A549 (cell line): ENCODE measurements around the gene ACTA2. TPM values are rescaled to one million over a fixed set of nuclear protein-coding genes. Genes with fewer than 3 reads are reported as not detected.

Experiments used
- ATAC-seq, 2 experiments: fragments of 200-7000 bp in 1 of 2; fragments of >200 bp in 1 of 2; cut with Nextera tagmentation in 1 of 2; cut with Tn5 transposase in 1 of 2; 3 replicates each; pipeline versions ENCODE4 v1.8.0 to v1.9.1; 2018 to 2020; ENCODE audit warnings: mild to moderate bottlenecking in 1 of 2, moderate library complexity in 1 of 2
- CTCF ChIA-PET: fragments of 300-600 bp; sonication (Branson Sonifier 250); formaldehyde crosslinking; extraction: SDS; loops from one replicate; lab custom pipeline; 2021; ENCODE audit warnings: antibody characterized with exemption, inconsistent platforms; lab: Yijun Ruan, JAX
- POLR2A ChIA-PET: fragments of 350-600 bp; formaldehyde crosslinking; extraction: SDS; loops from one replicate; lab custom pipeline; 2021; ENCODE audit warnings: antibody characterized with exemption, inconsistent platforms; lab: Yijun Ruan, JAX
- DNase-seq, 2 experiments: peaks; one replicate each; pipeline versions ENCODE4 v3.0.0 to v3.0.0-alpha.2; 2011 to 2016; ENCODE audit warnings: low read depth in 1 of 2, low spot score in 1 of 2
- FAIRE-seq: peaks from 2 replicates; lab custom pipeline; 2011; peaks lifted over from hg19 to GRCh38; lab: Jason Lieb, UNC
- H3K27ac ChIP-seq, 2 experiments: fragments of >200 bp; sonication (Bioruptor Twin); formaldehyde crosslinking; 3 replicates each; pipeline ENCODE4 v1.5.1; 2016 to 2017
- H3K4me1 ChIP-seq: fragments of >200 bp; sonication (Bioruptor Twin); formaldehyde crosslinking; 3 replicates; pipeline ENCODE4 v1.6.1; 2016
- H3K4me2 ChIP-seq: fragments of >200 bp; sonication (Bioruptor Twin); formaldehyde crosslinking; 3 replicates; pipeline ENCODE4 v1.6.1; 2016
- H3K4me3 ChIP-seq: fragments of >200 bp; sonication (Bioruptor Twin); formaldehyde crosslinking; 3 replicates; pipeline ENCODE4 v1.5.1; 2016
- H3K9me3 ChIP-seq: fragments of >200 bp; sonication (Bioruptor Twin); formaldehyde crosslinking; 3 replicates; pipeline ENCODE4 v1.6.1; 2016
- CBX8 ChIP-seq: fragments of 200-600 bp; sonication (generic); IDR thresholded peaks from 2 replicates; pipeline ENCODE4 v1.6.1; 2016
- CHD2 ChIP-seq: fragments of 150-350 bp; IDR thresholded peaks from 2 replicates; pipeline ENCODE4 v1.6.1; 2014; ENCODE audit warnings: low read length; ENCODE audit not compliant: partially characterized antibody
- CHD4 ChIP-seq: fragments of 200-600 bp; sonication (generic); IDR thresholded peaks from 2 replicates; pipeline ENCODE4 v1.6.1; 2016; ENCODE audit warnings: antibody characterized with exemption, mild to moderate bottlenecking, borderline replicate concordance
- ESRRA ChIP-seq: fragments of 150-350 bp; IDR thresholded peaks from 2 replicates; pipeline ENCODE4 v1.6.1; 2014; ENCODE audit warnings: mild to moderate bottlenecking, low read length, borderline replicate concordance
- FOSB ChIP-seq: fragments of 250-450 bp; sonication (Bioruptor Pico); IDR thresholded peaks from 2 replicates; pipeline ENCODE4 v1.5.0; 2020; ENCODE audit warnings: mild to moderate bottlenecking, moderate library complexity
- HOXB13 ChIP-seq: fragments of 250-450 bp; sonication (Bioruptor Pico); IDR thresholded peaks from 2 replicates; pipeline ENCODE4 v1.5.0; 2020; ENCODE audit warnings: low read depth, mild to moderate bottlenecking, moderate library complexity
- JUNB ChIP-seq: fragments of >200 bp; sonication (Bioruptor Twin); formaldehyde crosslinking; IDR thresholded peaks from 2 replicates; pipeline ENCODE4 v1.6.1; 2016
- KDM1A ChIP-seq: fragments of 200-600 bp; sonication (generic); IDR thresholded peaks from 2 replicates; pipeline ENCODE4 v1.6.1; 2016; ENCODE audit warnings: low read depth, mild to moderate bottlenecking
- KDM5A ChIP-seq: fragments of 200-600 bp; sonication (generic); IDR thresholded peaks from 2 replicates; pipeline ENCODE4 v1.6.1; 2016; ENCODE audit warnings: antibody characterized with exemption, mild to moderate bottlenecking
- MAFK ChIP-seq: fragments of 450-650 bp; IDR thresholded peaks from 2 replicates; pipeline ENCODE4 v1.6.1; 2014; ENCODE audit not compliant: partially characterized antibody
- MAX ChIP-seq: IDR thresholded peaks from 2 replicates; pipeline ENCODE4 v1.6.1; 2012
- NPAS2 ChIP-seq: fragments of 250-450 bp; sonication (Bioruptor Pico); IDR thresholded peaks from 2 replicates; pipeline ENCODE4 v1.8.0; 2022; ENCODE audit warnings: mild to moderate bottlenecking, moderate library complexity, borderline replicate concordance
- NR3C1 ChIP-seq: fragments of >200 bp; sonication (Bioruptor Twin); formaldehyde crosslinking; IDR thresholded peaks from 3 replicates; pipeline ENCODE4 v1.6.1; 2017
- POLR2A ChIP-seq: IDR thresholded peaks from 2 replicates; pipeline ENCODE4 v1.6.1; 2012; ENCODE audit warnings: mild to moderate bottlenecking, low read length
- POLR2AphosphoS2 ChIP-seq: conservative IDR thresholded peaks from 2 replicates; pipeline ENCODE4 v1.6.1; 2012; ENCODE audit warnings: low read length, improper control_type of control experiment, inconsistent platforms
- RARB ChIP-seq: fragments of 250-450 bp; sonication (Bioruptor Pico); IDR thresholded peaks from 2 replicates; pipeline ENCODE4 v1.8.0; 2021; ENCODE audit warnings: mild to moderate bottlenecking, moderate library complexity
- REST ChIP-seq: fragments of 200-600 bp; sonication (generic); IDR thresholded peaks from 2 replicates; pipeline ENCODE4 v1.6.1; 2016; ENCODE audit warnings: antibody characterized with exemption, mild to moderate bottlenecking, moderate library complexity
- RFX5 ChIP-seq: fragments of 450-650 bp; IDR thresholded peaks from 2 replicates; pipeline ENCODE4 v1.7.1; 2014; ENCODE audit warnings: antibody characterized with exemption, mild to moderate bottlenecking, moderate library complexity
- RNF2 ChIP-seq: fragments of 200-600 bp; sonication (generic); IDR thresholded peaks from 2 replicates; pipeline ENCODE4 v1.6.1; 2016; ENCODE audit warnings: low read depth, mild to moderate bottlenecking, antibody characterized with exemption, moderate library complexity, borderline replicate concordance
- ZC3H11A ChIP-seq: fragments of 450-650 bp; IDR thresholded peaks from 2 replicates; pipeline ENCODE4 v1.6.1; 2014; ENCODE audit warnings: antibody characterized with exemption, mild to moderate bottlenecking
- ZSCAN20 ChIP-seq: fragments of 250-450 bp; sonication (Bioruptor Pico); IDR thresholded peaks from 2 replicates; pipeline ENCODE4 v1.8.0; 2022; ENCODE audit warnings: mild to moderate bottlenecking, moderate library complexity
- WGBS: methylation state at CpG from one replicate; pipeline ENCODE4 v1.1.6; 2017; ENCODE audit errors: missing lambda C conversion rate; 5-methylcytosine and 5-hydroxymethylcytosine counted together
- polyA plus RNA-seq, 4 experiments: library from polyadenylated mRNA; depleted of rRNA in 3 of 4; stranded (reverse); fragments of >200 nt; fragmentation: RNase III in 1 of 4; extraction: RNeasy Plus Mini Kit Qiagen cat#74134 plus additional on column Dnase treatment in 1 of 4; gene quantifications; 2 replicates in 3 of 4; 3 replicates in 1 of 4; pipeline ENCODE4 v1.2.3, GENCODE V29; 2011 to 2017
- TF ChIP-seq, protein P1 (sequence below): fragments of 250-450 bp; sonication (Bioruptor Pico); IDR thresholded peaks from 2 replicates; pipeline ENCODE4 v1.5.0; 2021; ENCODE audit warnings: mild to moderate bottlenecking, moderate library complexity, borderline replicate concordance
- TF ChIP-seq, protein P2 (sequence below): IDR thresholded peaks from 2 replicates; pipeline ENCODE4 v1.6.1; 2012; ENCODE audit warnings: low read depth, borderline replicate concordance
- TF ChIP-seq, protein P3 (sequence below): fragments of >200 bp; sonication (Bioruptor Twin); formaldehyde crosslinking; IDR thresholded peaks from 3 replicates; pipeline ENCODE4 v1.6.1; 2016

ACTA2 gene
- polyA plus RNA-seq, 2 of the 4 experiments (the other 2 are of a cell fraction) = 15.0 to 25.9 TPM

- ATAC-seq (no peak), DNase-seq (no peak), FAIRE-seq (no peak)
- TF ChIP-seq KDM1A = no peak
- no peak overlapping the region for H3K4me3 ChIP-seq
- H3K4me2 ChIP-seq = no peak overlapping the region
- CTCF ChIA-PET = interaction anchor here (1.2 kb wide), 1 partner anchor 11 kb away, joined by 5 read pairs; no protein-coding TSS in a partner anchor
- no peaks in the 10 kb centered on the region for H3K4me1 ChIP-seq
- POLR2A ChIA-PET = no interaction called here
- WGBS = 80% methylated on average over 1 of the region's 1 CpG
- H3K27ac ChIP-seq = no peak overlapping the region
- H3K9me3 ChIP-seq = no peaks in the 10 kb centered on the region
Observed at GRCh38 chr10:88960802-88961201, 8.2 kb upstream of the ACTA2 start.

DNA sequence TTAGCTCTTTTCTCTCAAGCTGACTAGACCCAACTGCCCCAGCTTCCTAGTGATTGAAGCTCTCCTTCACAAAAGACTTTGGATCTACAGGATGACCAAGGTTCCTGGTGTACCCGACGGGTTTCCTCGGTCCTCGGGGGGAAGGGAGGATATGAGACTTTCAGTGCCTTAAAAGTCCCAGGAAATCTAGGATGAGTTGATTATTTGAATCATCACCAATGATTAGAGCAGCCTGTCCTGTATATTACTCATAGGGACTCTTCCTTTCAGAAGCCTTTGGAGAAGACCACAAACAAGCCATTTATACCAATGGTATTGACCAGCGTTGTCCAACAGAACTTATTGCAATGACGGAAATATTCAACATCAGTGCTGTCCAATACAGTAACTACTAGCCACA is 6.1 kb upstream of the ACTA2 start:
- no peak for FAIRE-seq

DNA sequence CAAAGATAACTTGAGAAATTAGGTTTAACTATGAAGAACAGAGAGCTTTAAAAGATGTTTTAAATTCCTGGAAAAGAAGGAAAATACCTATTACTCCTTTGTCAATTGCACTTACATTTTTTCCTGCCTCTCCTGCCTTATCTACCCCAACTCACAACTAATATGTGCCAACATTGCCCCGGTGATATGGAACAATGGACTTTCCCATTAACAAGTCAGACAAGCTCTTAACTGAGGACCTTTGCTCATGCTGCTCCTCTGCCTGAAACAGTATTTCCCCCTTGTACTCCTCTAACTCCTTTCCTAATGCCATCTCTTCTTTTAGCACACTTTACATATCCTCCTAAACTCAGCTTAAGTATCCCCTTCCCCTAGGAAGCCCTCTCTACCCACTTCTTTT is 4.8 kb upstream of the ACTA2 start:
- CTCF ChIA-PET = interaction anchor here (1.0 to 1.7 kb wide), 4 partner anchors 9 to 25 kb away, joined by 3 to 5 read pairs (median 4); no protein-coding TSS in a partner anchor
- TF ChIP-seq ZC3H11A = no peak
- TF ChIP-seq JUNB = no peak
- TF ChIP-seq MAX = no peak
- no peak for TF ChIP-seq ZSCAN20 (CRISPR knock-in tag)
- TF ChIP-seq, protein P1, sequence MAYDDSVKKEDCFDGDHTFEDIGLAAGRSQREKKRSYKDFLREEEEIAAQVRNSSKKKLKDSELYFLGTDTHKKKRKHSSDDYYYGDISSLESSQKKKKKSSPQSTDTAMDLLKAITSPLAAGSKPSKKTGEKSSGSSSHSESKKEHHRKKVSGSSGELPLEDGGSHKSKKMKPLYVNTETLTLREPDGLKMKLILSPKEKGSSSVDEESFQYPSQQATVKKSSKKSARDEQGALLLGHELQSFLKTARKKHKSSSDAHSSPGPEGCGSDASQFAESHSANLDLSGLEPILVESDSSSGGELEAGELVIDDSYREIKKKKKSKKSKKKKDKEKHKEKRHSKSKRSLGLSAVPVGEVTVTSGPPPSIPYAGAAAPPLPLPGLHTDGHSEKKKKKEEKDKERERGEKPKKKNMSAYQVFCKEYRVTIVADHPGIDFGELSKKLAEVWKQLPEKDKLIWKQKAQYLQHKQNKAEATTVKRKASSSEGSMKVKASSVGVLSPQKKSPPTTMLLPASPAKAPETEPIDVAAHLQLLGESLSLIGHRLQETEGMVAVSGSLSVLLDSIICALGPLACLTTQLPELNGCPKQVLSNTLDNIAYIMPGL (CRISPR knock-in tag) = no peak
- no peak for TF ChIP-seq RFX5
- TF ChIP-seq NR3C1 = no peak
- no peak for TF ChIP-seq MAFK
- no peak for TF ChIP-seq RARB
- TF ChIP-seq KDM5A = no peak
- TF ChIP-seq CHD4 = no peak
- TF ChIP-seq HOXB13 = no peak
- TF ChIP-seq FOSB (CRISPR knock-in tag) = no peak
- POLR2A ChIA-PET = no interaction called here
- Histone ChIP-seq H3K4me1 (no peaks in the 10 kb centered on the region), H3K27ac (no peak overlapping the region), H3K9me3 (no peaks in the 10 kb centered on the region), H3K4me2 (no peak overlapping the region), H3K4me3 (no peak overlapping the region)
- FAIRE-seq (no peak), ATAC-seq (no peak), DNase-seq (no peak)
- 63% methylated on average over 1 of the region's 1 CpG for WGBS

More for the DNA sequence above, 6.1 kb upstream of the ACTA2 start:
- H3K4me2 ChIP-seq = no peak overlapping the region
- no peaks in the 10 kb centered on the region for H3K4me1 ChIP-seq
- ChIA-PET POLR2A (no interaction called here), CTCF (interaction anchor here (1.3 to 1.7 kb wide), 2 partner anchors 8 to 10 kb away, joined by 3 to 5 read pairs; no protein-coding TSS in a partner anchor)
- WGBS = 91% methylated on average over 6 of the region's 6 CpGs
- no peak overlapping the region for H3K4me3 ChIP-seq
- H3K27ac ChIP-seq = no peak overlapping the region
- H3K9me3 ChIP-seq = no peaks in the 10 kb centered on the region
- no peak for DNase-seq
- no peak for ATAC-seq
- TF ChIP-seq CBX8 (no peak), NR3C1 (no peak), POLR2A (no peak), JUNB (no peak), CHD4 (no peak)

GRCh38 chr10:88954458-88955083 is 2.0 kb upstream of the ACTA2 start:
- no peaks in the 10 kb centered on the region for H3K4me1 ChIP-seq
- no peak for ATAC-seq
- no peak for TF ChIP-seq POLR2AphosphoS2
- no peak for TF ChIP-seq RNF2
- TF ChIP-seq, protein P2, sequence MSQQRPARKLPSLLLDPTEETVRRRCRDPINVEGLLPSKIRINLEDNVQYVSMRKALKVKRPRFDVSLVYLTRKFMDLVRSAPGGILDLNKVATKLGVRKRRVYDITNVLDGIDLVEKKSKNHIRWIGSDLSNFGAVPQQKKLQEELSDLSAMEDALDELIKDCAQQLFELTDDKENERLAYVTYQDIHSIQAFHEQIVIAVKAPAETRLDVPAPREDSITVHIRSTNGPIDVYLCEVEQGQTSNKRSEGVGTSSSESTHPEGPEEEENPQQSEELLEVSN = no peak
- no peak for TF ChIP-seq JUNB
- TF ChIP-seq, protein P3, sequence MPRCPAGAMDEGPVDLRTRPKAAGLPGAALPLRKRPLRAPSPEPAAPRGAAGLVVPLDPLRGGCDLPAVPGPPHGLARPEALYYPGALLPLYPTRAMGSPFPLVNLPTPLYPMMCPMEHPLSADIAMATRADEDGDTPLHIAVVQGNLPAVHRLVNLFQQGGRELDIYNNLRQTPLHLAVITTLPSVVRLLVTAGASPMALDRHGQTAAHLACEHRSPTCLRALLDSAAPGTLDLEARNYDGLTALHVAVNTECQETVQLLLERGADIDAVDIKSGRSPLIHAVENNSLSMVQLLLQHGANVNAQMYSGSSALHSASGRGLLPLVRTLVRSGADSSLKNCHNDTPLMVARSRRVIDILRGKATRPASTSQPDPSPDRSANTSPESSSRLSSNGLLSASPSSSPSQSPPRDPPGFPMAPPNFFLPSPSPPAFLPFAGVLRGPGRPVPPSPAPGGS = no peak
- no peak for TF ChIP-seq ESRRA
- no peak for TF ChIP-seq CHD2
- no peak for TF ChIP-seq REST
- no peak for TF ChIP-seq NPAS2

More at GRCh38 chr10:88954458-88955083, 2.0 kb upstream of the ACTA2 start:
- Histone ChIP-seq H3K4me2 (no peak overlapping the region), H3K9me3 (no peaks in the 10 kb centered on the region), H3K4me3 (no peak overlapping the region), H3K27ac (no peak overlapping the region)
- FAIRE-seq (no peak), DNase-seq (no peak)
- 87% methylated on average over 4 of the region's 4 CpGs for WGBS
- POLR2A ChIA-PET = no interaction called here
- CTCF ChIA-PET = interaction anchor here (0.6 kb wide), 2 partner anchors 215 to 1344 kb away, joined by 3 to 5 read pairs; no protein-coding TSS in a partner anchor
